Measurements from ENCODE around the gene EPHA3.

DNA sequence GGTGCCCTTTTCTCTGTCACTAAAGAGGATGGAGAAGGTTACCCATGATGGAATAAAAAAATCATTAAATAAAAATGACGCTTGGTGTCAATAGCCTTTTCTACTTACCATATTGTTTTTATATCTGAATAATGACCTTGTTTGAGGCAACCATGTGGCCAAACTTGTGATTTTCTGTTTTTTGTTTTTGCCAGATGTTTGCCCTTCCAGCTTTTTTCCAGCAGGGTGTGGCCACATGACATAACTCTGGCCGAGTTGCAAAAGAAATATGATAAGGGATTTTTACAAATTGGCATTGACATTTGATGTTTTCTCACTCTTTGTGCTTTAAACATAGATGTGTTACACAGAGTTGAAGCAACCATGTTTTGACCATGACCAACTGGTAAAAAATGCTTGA lies 39.7 kb upstream of the EPHA3 start:
- TF ChIP-seq ESRRG (CRISPR knock-in tag; IDR thresholded peaks at IDR 0.05) (no peak), TOX (CRISPR knock-in tag; IDR thresholded peaks at IDR 0.05; ENCODE audit: borderline replicate concordance) (no peak), PPARA (CRISPR knock-in tag; IDR thresholded peaks at IDR 0.05; ENCODE audit: borderline replicate concordance) (no peak), GLIS3 (CRISPR knock-in tag; IDR thresholded peaks at IDR 0.05) (no peak)
